HG03571 (cell line): ENCODE results near the gene MYO3A.
"Not testable (repeated sequence)": the region's sequence is repeated elsewhere in the genome, so short reads cannot be mapped to it uniquely, and the experiment has no call there.

Experiments used
- ATAC-seq: cut with Tn5 transposase; IDR thresholded peaks from one replicate; pipeline ENCODE4 v1.9.1; 2021; ENCODE audit not compliant: unreplicated experiment

MYO3A gene

DNA sequence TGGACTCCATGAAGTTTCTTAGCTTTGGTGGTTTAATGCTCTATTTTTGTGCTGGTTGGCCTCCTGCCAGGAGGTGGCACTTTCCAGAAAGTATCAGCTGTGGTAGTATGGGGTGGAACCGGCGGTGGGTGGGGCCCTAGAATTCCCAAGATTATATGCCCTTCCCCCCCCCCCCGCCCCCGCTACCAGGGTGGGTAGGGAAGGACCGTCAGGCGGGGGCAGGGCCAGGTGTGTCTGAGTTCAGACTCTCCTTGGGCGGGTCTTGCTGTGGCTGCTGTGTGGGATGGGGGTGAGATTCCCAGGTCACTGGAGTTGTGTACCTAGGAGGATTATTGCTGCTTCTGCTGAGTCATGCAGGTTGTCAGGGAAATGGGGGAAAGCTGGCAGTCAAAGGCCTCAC lies 146.9 kb downstream of the MYO3A start:
- ATAC-seq: not testable (repeated sequence)

DNA sequence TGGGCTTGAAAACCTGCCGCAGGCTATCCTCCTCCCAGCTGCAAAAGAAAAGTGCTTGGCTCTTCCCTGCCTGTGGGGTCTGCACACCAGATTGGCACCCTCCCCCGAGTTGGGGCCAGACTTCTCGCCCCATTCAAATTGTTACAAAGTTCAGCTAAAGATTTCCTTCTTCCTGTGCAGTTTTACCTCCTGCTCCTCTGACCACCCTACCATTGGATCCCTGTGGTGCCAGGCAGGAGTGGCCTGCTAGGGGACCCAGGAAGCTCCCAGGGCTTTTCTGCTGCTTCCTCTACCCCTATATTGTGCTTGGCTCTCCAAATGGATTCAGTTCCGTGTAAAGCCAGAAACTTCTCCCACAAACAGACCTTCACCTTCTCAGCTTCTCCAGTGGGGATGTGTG lies 147.4 kb downstream of the MYO3A start:
- ATAC-seq: no peak

DNA sequence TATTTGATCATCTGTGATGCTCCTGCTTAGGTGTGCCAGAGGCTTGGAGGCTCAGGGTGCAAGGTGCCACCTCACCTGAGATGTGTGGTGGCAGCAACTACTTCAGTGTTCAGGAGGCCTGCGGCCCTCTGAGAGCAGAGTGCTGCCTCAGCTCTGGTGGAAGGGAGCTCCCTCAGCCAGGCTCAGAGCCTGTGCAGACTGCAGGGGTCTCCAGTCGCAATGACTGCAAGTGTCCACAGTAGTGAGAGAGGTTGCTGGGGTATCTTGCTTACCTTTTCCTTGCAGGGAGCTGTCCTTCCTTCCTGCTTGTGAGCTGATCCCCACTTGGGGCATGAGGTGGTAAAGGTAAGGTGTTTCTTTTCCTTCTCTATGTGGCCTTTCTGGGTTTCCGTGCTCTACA lies 151.5 kb downstream of the MYO3A start:
- no peak for ATAC-seq

DNA sequence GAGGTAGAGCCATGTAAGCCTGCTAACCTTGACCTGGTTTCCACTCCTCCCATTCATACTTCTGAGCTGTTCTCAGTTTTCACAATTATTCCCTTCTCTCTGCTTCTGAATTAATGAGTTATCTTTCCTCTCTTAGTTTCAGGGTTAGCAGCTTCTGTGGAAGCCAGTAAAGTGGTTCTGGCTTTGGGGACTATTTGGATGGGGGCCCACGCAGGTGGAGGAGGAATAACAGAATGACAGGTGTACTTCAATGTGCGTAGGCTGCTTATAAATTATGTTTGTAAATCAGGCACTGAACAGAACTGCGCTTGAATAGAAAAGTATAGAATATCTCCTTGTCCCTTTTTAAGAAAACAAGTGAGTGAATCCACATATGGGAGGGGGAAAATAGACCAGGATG lies 153.6 kb downstream of the MYO3A start:
- no peak for ATAC-seq

DNA sequence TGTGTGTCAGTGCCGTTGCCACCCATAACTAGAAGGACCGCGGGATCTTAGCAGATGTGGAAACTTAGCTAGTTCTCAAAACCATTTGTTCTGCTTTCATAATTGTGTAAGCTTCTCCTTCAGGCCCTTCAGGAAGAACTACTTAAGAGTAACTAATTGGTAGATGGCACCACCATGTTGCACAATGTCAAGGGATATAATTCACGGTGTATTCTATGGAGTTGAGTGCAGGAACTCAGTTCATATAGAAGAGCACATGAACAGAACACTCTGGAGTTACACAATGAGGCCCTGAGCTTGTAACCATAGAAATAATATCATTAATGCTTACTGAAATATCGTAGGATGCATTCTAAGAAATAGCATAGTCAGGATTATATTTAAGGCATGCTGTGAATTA lies 156.0 kb downstream of the MYO3A start:
- ATAC-seq: no peak

DNA sequence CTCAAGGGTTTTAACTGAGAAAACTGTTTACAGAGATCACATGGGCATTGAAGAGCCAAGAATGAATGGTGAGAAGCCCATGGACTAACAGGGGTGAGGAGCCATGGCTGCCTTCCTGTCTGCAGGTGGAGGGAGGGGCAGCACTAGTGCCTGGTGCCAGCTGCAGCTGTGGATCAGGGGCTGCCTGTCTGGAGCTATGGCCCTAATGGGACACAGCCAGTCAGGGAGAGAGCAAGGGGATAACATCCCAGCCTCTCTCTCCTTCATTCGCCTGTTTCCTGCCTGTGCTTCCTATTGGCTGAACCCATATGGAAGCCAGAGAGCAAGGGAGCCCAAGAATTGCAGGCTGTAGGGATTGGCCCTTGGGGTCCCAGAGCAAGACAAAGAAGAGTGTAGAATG lies 156.7 kb downstream of the MYO3A start:
- ATAC-seq: no peak

DNA sequence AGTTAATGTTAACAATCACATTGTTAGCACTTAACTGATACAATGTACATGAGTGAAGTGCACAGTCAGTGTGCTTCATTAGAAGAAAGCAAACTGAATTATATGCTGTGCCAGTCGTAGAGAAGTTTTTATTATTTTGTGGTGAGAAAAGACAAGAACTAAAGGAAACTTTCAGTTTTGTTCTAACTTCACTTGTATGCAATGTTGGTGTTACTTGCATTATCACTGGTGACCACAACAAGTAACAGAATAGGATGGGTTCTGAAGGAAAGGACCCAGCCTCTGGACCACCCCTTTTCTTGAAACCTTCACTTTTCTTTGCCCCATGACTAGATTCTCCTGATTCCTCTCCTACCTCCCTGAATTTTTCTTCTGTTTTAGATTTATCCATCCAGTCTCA lies 159.2 kb downstream of the MYO3A start:
- ATAC-seq: no peak

DNA sequence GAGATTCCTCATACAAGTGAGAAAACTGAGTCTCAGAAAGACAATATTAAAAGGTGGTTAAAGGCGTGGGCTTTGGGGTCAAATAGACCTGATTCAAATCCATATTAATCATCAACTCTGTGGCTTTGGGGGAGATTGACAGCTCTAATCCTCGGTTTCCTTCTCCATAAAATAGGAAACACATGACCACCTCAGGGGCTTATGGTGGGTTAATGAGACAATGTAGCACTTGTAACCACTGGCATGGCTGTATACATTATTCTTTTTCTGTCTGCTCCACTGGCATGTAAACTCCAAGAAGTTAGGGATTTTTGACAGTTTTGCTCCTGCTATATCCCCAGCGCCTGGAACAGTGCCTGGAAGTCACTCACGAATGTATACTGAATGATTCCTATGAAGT lies 161.8 kb downstream of the MYO3A start:
- ATAC-seq: no peak

DNA sequence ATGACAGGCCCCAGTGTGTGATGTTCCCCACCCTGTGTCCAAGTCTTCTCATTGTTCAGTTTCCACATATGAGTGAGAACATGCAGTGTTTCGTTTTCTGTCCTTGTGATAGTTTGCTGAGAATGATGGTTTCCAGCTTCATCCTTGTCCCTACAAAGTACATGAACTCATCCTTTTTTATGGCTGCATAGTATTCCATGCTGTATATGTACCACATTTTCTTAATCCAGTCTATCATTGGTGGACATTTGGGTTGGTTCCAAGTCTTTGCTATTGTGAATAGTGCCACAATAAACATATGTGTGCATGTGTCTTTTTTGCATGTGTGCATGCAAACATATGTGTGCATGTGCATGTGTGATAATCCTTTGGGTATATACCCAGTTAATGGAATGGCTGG lies 163.5 kb downstream of the MYO3A start:
- ATAC-seq: not testable (repeated sequence)

DNA sequence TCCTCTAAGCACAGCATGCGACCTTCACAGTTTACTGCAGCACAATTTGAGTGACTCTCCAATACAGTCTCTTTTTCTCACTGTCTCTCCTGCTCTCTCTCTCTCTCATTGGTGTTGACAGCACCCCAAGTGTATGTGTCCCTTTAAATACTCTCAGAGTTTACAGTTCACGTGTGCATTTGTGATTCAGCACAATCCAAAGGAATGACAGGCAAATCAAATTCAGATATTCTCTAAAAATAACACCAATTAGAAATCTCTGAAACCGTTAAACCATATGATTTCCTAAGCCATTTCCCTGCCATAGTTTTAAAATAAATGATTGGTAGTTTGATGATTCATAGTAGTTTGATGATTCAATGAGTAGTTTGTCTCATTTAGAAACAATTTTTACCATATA lies 178.5 kb downstream of the MYO3A start:
- ATAC-seq: no peak

DNA sequence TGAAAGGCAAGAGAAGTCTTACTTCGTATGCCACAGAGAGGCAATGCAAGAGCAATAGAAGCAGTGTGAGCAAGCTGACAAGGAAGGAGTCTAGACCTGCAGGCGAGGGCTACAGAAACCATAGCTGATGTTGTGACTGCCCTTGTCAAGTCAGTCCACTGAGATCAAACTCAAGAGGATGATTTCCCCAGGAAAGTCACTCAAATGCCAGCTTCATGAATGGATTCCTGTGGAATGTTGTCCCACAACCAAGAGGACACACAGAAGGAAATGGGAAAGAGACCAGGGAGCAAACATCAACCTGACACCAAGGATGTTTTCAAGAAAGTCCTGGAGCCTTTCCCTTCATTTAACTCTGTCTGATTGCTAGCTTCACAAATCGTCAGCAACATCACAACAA lies 204.6 kb downstream of the MYO3A start:
- no peak for ATAC-seq

DNA sequence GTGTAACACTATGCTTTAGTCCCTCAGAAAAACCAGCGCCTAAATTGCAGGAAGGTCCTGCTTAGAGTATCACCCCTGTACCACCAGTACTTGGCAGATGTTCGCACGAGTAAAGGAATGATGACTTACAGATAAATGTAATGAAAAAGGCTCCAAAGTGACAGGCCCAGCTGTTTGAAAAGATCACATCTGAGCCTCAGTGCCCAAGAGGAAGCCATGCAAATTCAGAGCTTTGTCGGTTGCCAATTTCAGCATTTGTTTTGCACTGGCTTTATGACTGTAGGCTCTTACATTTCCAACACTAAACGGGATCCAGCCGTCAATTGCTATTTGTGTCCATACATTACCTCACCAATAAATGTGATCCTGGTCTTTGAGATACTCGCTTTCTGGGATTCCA lies 222.0 kb downstream of the MYO3A start:
- no peak for ATAC-seq

DNA sequence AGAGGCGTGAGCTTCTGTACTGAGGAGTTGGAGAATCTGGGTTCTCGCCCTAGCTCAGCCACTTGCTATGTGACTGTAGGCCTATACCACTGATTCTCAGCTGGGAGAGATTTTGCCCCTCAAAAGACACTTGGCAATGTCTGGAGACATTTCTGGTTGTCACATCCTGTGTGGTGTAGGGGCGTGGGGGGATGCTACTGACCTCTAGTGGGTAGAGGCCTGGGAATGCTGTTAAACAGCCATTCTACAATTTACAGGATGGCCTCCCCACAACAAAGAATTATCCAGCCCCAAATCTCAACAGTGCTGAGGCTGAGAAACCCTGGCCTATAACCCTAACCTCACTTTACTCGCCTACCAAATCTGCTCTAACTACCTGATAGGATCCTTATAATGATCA lies 223.7 kb downstream of the MYO3A start:
- no peak for ATAC-seq

DNA sequence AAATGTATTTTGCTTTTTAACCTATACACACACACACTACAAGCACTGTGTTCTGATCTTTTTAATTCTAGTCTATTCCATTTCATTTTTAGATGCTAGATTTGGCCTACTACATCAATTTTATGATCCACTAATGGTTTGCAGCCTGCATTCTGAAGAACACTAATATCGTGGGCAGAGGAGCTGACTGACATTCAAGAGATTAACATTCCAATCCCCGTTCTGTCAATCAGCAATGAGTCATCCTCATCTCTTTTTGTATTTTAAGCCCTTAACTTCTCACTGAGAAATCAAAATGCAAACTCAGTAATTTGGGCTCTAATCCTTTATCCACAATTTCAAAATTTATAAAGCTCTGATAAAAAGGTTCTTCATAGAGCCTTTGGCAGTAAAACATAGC lies 235.4 kb downstream of the MYO3A start:
- no peak for ATAC-seq

DNA sequence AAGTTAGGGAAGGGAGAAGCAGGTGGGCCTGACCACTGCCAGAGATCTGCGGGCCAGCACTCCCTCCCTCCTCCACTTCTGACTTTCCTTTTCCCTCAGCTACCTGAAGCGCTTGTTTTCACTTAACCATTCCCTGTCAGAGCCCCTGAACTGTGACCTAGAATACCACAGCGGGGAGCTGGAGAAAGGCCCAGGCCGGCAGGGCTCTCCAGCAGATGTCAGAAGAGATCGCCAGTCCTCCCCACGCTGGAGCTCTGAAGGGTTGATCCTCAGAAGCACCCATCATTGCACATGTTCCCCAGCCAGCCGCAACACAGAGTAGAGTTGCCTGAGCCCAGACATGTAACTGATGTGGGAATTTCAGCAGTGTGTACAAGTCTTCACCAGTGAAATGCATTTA lies 238.1 kb downstream of the MYO3A start:
- no peak for ATAC-seq

DNA sequence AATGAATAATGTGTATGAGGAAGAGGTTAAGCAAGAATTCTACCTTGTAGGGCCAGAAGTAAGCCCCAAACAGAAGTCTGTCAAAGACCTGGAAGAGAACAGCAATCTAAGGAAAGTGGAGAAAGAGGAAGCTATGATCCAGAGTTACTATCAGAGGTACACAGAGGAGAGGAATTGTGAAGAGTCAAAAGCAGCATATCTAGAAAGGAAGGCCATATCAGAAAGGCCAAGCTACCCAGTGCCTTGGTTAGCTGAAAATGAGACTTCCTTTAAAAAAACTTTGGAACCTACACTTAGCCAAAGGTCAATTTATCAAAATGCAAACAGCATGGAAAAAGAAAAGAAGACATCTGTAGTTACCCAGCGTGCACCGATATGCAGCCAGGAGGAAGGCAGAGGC lies 239.8 kb downstream of the MYO3A start:
- no peak for ATAC-seq

DNA sequence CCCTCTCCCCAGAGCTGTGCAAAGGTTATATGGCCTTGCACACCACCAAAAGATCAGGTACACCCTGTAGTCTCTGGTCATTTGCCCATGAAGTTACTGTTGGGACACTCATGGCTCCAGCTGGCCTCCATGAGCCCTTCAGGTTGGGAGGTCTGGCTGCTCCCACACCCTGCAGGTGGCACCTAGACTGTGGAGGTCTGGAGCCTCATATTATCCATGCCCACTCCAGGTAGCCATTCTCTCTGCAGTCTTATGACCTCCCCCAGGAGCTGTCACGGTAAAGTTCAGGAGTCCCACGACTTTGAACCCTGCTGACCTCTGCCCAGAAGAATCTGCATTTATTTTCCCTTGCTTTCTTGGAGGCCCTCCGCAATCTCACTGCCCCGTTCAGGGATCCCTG lies 243.3 kb downstream of the MYO3A start:
- ATAC-seq: no peak

DNA sequence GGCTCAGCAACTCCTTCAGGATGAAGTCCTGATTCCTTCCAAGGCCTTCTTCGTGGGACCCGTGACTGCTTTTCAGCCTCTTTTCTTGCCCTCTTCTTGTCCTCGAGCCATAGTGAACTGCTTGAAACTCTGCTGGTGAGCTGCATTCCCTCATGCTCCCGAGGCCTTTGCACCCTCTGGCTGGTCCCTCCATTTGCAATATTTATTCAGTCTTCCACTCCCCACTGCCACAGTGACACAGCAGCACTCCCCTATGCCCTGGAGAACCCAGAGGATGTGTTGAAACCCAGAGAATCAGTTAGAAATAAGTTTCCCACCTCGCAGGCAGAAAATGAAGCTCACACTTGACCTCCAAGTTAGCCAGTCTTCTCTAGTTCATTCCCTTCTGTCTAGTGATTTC lies 260.2 kb downstream of the MYO3A start:
- no peak for ATAC-seq

DNA sequence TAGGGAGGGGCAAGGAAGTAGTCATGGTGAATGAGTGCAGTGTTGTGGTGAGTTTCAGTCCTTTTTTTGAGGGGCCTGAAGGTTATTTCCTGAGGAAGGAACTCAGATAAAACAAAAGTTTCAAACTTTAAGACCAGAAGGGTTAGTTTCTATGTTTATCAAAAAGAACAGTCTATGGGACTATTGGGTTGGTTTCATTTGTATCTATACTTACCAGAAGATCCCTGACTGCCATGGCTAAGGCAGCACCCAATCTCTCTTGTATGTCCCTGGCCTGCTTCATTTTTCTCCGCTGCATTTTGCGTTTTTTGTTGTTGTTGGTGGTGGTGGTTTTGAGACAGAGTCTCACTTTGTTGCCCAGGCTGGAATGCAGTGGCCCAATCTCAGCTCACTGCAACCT lies 263.2 kb downstream of the MYO3A start:
- ATAC-seq: no peak

DNA sequence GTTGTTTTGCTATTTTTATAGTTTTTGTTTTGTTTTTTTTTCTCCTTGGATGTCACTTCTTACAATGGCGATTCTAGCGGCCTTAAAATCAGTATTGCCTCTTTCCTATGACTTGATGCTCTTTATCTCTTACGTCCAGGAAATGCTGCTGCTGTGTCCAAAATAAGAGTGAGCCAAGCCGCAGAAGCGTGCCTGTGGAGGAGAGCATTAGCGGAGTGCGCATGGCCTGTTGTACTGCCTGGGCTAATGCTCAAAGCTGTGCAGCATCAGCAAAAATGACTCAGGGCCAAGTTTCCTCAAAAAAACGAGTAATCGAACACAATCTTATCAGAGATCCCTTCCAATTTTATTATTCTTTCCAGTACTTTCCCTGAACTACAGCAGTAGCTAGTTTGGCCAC lies 264.1 kb downstream of the MYO3A start:
- ATAC-seq: no peak

DNA sequence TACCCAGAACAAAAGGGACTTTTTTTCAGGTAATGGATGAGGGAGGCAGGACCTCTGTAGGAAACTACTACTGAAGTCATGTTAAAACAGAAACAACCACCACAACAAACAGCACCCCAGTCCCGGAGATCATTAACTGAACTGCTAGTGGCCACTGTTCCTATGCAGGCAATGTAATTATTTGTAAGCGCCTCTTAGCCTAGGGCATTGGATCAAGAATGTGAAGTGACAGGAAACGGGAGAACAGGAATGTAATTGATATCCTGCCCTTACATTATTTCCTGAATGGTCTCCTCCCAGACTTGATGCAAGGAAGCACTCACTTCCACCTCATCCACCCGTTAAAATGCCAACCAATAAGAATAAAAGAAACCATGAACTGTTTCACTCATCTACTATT lies 265.8 kb downstream of the MYO3A start:
- no peak for ATAC-seq

DNA sequence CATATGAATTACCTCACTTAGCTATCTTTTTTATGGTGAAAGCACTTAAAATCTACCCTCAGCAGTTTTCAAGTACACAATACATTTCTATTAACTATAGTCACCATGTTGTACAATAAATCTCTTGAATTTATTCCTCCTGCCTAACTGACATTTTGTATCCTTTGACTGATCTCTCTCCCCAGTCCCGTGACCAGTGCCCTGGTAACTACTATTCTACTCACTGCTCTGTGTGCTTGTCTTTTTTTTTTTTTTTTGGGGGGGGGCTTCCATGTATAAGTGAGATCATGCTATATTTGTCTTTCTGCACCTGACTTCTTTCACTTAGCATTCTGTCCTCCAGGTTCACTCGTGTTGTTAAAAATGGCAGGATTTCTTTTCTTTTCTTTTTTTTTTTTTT lies 271.2 kb downstream of the MYO3A start:
- ATAC-seq: no peak

DNA sequence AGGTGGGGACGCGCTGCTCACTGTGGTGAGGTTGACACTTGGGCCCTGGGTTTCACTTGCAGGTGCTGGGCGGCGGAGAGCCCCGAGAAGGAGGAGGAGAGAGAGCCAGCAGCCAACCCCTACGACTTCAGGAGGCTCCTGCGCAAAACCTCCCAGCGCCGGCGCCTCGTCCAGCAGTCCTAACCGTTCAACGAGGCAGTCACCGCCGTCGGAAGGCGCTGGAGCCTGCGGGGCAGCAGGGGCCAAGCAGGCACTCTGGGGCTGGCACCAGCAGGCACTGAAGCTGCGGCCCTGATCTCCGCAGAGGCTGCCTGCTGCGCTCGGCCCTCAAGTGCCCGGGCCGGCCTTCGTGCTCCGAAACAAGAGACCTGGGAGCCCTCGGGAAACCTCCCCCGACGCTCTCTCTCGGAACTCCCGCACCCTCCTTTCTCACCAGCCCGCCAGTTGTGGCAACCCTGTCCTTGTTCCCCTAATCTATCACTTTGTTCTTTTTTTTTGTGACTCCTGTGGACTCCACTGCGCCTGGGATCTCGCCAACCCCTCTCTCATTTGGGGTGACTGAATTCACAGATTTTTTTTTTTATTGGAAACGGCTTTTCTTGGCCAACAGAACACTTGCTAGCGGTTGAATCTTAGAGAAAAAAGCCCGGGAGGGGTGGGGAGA lies 277.9 kb downstream of the MYO3A start:
- ATAC-seq: no peak

DNA sequence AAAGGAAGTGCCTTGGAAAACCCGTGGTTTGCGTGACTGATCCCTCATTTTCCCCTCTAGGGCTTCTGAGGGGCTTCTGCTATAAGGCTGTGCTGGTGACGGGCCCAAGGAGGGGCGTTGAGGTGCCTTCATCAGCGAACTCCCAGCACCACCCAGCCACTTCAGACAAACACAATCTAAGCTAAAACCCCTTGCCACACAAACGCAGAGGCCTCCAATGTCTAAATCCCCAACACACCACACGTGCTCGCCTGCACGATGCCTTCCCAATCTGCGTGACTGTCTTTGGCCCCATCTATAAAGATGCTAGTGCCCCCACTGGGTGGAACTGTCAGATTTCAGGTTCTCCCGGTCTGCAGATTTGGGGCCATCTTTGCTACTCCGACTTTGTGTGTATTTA lies 278.5 kb downstream of the MYO3A start:
- no peak for ATAC-seq
